Neuronal stem cell (in vitro differentiated cells): ENCODE data around the gene PDE1C.

Source experiments
- DNase-seq: peaks from one replicate; pipeline ENCODE4 v3.0.0-alpha.2; 2013; ENCODE audit warnings: low spot score
- H2AFZ ChIP-seq: one replicate; pipeline ENCODE4 v1.6.1; 2013; ENCODE audit warnings: mild to moderate bottlenecking, low read length, inconsistent platforms
- H2AK5ac ChIP-seq: 2 replicates; pipeline ENCODE4 v1.6.1; 2013; ENCODE audit warnings: low read depth, mild to moderate bottlenecking, inconsistent platforms, low read length, moderate library complexity, mixed read lengths
- H2BK120ac ChIP-seq: 2 replicates; pipeline ENCODE4 v1.6.1; 2013; ENCODE audit warnings: low read depth, mild to moderate bottlenecking, inconsistent platforms, low read length, moderate library complexity, mixed read lengths
- H2BK12ac ChIP-seq: one replicate; pipeline ENCODE4 v1.6.1; 2013; ENCODE audit warnings: low read length, inconsistent platforms
- H2BK15ac ChIP-seq: 2 replicates; pipeline ENCODE4 v1.6.1; 2013; ENCODE audit warnings: mild to moderate bottlenecking, low read length, inconsistent platforms, mixed read lengths
- H2BK5ac ChIP-seq: one replicate; pipeline ENCODE4 v1.6.1; 2013; ENCODE audit warnings: inconsistent platforms, mild to moderate bottlenecking, low read length, moderate library complexity
- H3K14ac ChIP-seq: one replicate; pipeline ENCODE4 v1.6.1; 2013; ENCODE audit warnings: low read length, inconsistent platforms
- H3K18ac ChIP-seq: 2 replicates; pipeline ENCODE4 v1.6.1; 2013; ENCODE audit warnings: low read length, inconsistent platforms
- H3K23ac ChIP-seq: 2 replicates; pipeline ENCODE4 v1.6.1; 2013; ENCODE audit warnings: low read depth, mild to moderate bottlenecking, mixed read lengths, low read length, inconsistent platforms; ENCODE audit not compliant: poor library complexity
- H3K27ac ChIP-seq: replicated peaks from 3 replicates; pipeline ENCODE4 v1.5.1; 2013; ENCODE audit warnings: low read length, inconsistent platforms
- H3K27me3 ChIP-seq, 3 experiments: 2 replicates each; pipeline ENCODE4 v1.6.1; 2013; ENCODE audit warnings: low read length in 3 of 3, mild to moderate bottlenecking in 2 of 3, inconsistent platforms in 1 of 3, low read depth in 1 of 3, mixed read lengths in 1 of 3, moderate library complexity in 1 of 3; ENCODE audit not compliant: control insufficient read depth in 3 of 3, insufficient read depth in 3 of 3
- H3K36me3 ChIP-seq, 2 donors: replicated peaks in 1 of 2; 2 replicates each; pipeline ENCODE4 v1.6.1; 2013; ENCODE audit warnings: low read length in 2 of 2; ENCODE audit not compliant: control insufficient read depth in 2 of 2, insufficient read depth in 2 of 2
- H3K4ac ChIP-seq: 2 replicates; pipeline ENCODE4 v1.6.1; 2013; ENCODE audit warnings: inconsistent platforms, mild to moderate bottlenecking, low read length, moderate library complexity
- H3K4me1 ChIP-seq, 2 donors: 1 replicate in 1 of 2; 2 replicates in 1 of 2; pipeline ENCODE4 v1.6.1; 2013; ENCODE audit warnings: low read length in 2 of 2, low read depth in 1 of 2; ENCODE audit not compliant: control insufficient read depth in 2 of 2, insufficient read depth in 1 of 2
- H3K4me2 ChIP-seq: one replicate; pipeline ENCODE4 v1.6.1; 2013; ENCODE audit warnings: mild to moderate bottlenecking, low read length, inconsistent platforms; ENCODE audit not compliant: insufficient read depth, poor library complexity, severe bottlenecking
- H3K4me3 ChIP-seq, 2 donors: 2 replicates each; pipeline ENCODE4 v1.5.1; 2013; ENCODE audit warnings: low read length in 2 of 2, mild to moderate bottlenecking in 2 of 2, inconsistent platforms in 1 of 2, moderate library complexity in 1 of 2
- H3K79me1 ChIP-seq: one replicate; pipeline ENCODE4 v1.6.1; 2013; ENCODE audit warnings: low read depth, mild to moderate bottlenecking, inconsistent platforms, low read length, moderate library complexity
- H3K9ac ChIP-seq: one replicate; pipeline ENCODE4 v1.6.1; 2013; ENCODE audit warnings: mild to moderate bottlenecking, low read depth, low read length, inconsistent platforms; ENCODE audit not compliant: poor library complexity
- H3K9me3 ChIP-seq, 2 donors: replicated peaks in 1 of 2; 2 replicates each; pipeline versions ENCODE3 to v1.6.1; 2013; ENCODE audit warnings: low read length in 2 of 2, mild to moderate bottlenecking in 2 of 2, inconsistent platforms in 1 of 2, low read depth in 1 of 2, mixed read lengths in 1 of 2, moderate library complexity in 1 of 2; ENCODE audit not compliant: control insufficient read depth in 2 of 2, insufficient read depth in 1 of 2
- H4K8ac ChIP-seq: one replicate; pipeline ENCODE4 v1.6.1; 2013; ENCODE audit warnings: low read depth, mild to moderate bottlenecking, inconsistent platforms, low read length, moderate library complexity
- H4K91ac ChIP-seq: one replicate; pipeline ENCODE4 v1.6.1; 2013; ENCODE audit warnings: low read length, low read depth, mild to moderate bottlenecking, inconsistent platforms; ENCODE audit not compliant: poor library complexity
- WGBS, 2 donors: extraction: QIAGEN DNeasy Blood & Tissue Kit; methylation state at CpG; one replicate each; pipeline ENCODE4 v1.1.7; 2013; ENCODE audit warnings: missing lambda C conversion rate in 2 of 2, mixed read lengths in 1 of 2; ENCODE audit not compliant: insufficient read length in 2 of 2, insufficient replicate concordance in 1 of 2; ENCODE audit errors: extremely low coverage in 2 of 2; 5-methylcytosine and 5-hydroxymethylcytosine counted together

PDE1C gene

DNA sequence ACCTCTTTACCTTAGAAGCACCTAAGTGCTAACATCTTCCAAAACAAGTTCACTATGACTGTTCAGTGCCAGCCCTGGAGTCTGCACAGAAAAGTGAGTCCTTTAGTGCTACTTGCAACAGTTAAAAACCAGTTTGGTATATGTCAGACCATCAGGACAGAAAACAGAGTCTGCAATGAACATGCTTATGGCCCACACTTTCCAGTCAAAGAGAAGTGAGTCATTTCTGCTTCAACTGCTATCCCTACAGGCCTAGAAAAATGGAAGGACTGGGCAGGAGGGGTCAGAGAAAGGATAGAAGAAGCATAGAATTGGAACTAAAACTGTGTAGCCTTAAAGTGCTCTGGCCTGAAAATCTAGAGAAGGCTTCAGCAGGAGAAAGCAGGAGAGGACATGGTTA is 108.0 kb downstream of the PDE1C start:
- no peak overlapping the region for H4K8ac ChIP-seq
- H3K4me2 ChIP-seq = no peak overlapping the region
- no peak overlapping the region for H3K14ac ChIP-seq
- H3K4me3 ChIP-seq = no peak overlapping the region
- no peaks in the 10 kb centered on the region for H3K27me3 ChIP-seq
- DNase-seq = no peak
- H4K91ac ChIP-seq = no peak overlapping the region
- no peak overlapping the region for H3K27ac ChIP-seq
- no peak overlapping the region for H2BK120ac ChIP-seq
- no peak overlapping the region for H2BK5ac ChIP-seq
- H3K4me1 ChIP-seq = no peaks in the 10 kb centered on the region
- H2AK5ac ChIP-seq = no peak overlapping the region
- H2AFZ ChIP-seq = no peak overlapping the region
- H2BK12ac ChIP-seq = no peak overlapping the region
- H3K9ac ChIP-seq = no peak overlapping the region
- no peak overlapping the region for H3K18ac ChIP-seq
- peaks cover 0 to 2% of the 10 kb centered on the region in 2 donors for H3K9me3 ChIP-seq
- no peaks in the 10 kb centered on the region for H3K36me3 ChIP-seq
- H2BK15ac ChIP-seq = no peak overlapping the region
- H3K4ac ChIP-seq = no peak overlapping the region
- H3K23ac ChIP-seq = no peak overlapping the region
- H3K79me1 ChIP-seq = no peaks in the 10 kb centered on the region

- no peak overlapping the region for H2AK5ac ChIP-seq
- no peak overlapping the region for H3K9ac ChIP-seq
- no peaks in the 10 kb centered on the region for H3K9me3 ChIP-seq
- H3K23ac ChIP-seq = no peak overlapping the region
- H4K91ac ChIP-seq = no peak overlapping the region
- H2AFZ ChIP-seq = no peak overlapping the region
- no peak overlapping the region for H2BK15ac ChIP-seq
- no peaks in the 10 kb centered on the region for H3K79me1 ChIP-seq
- no peak overlapping the region for H2BK5ac ChIP-seq
- H3K4ac ChIP-seq = no peak overlapping the region
- no CpG with 5 or more reads among the region's 2 CpGs for WGBS, 2 donors
- no peak overlapping the region for H3K4me3 ChIP-seq
- H3K4me1 ChIP-seq = no peaks in the 10 kb centered on the region
- no peaks in the 10 kb centered on the region for H3K27me3 ChIP-seq
- no peak overlapping the region for H3K27ac ChIP-seq
- H2BK12ac ChIP-seq = no peak overlapping the region
- no peak overlapping the region for H3K14ac ChIP-seq
- no peak overlapping the region for H3K4me2 ChIP-seq
- no peak overlapping the region for H3K18ac ChIP-seq
- no peaks in the 10 kb centered on the region for H3K36me3 ChIP-seq
- no peak overlapping the region for H2BK120ac ChIP-seq
- H4K8ac ChIP-seq = no peak overlapping the region
- DNase-seq = no peak
Observed at GRCh38 chr7:31958226-31958625, 112.0 kb downstream of the PDE1C start.

GRCh38 chr7:31957756-31958155 is 112.5 kb downstream of the PDE1C start:
- H4K8ac ChIP-seq = no peak overlapping the region

DNA sequence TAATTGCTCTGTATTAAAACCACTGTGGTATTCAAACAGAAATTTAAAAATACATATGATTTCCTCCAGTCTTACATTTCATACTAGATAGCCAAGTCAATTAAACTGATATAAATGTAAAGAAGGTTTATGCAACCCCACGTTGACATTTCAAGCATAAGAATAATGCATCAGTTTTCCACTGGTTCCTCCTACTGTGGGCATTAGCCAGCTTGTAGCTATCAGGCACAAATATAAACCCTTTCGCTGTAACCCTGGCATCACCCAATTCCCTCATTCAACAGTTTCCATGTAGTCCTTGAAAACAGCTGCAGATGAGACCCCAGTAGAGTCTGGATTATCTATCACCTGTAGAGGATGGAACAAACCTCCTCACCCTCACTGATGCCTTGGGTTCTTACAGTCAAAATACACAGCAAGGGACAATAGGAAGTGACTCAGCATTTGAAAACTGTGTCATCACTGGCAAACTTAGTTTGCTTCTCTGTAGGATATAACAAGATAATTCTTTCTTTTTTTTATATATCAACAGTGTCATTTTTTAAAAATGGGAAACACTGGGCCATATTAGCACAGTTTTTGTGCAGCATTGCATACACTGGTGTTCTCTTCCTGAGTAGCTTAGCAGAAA is 113.0 kb downstream of the PDE1C start:
- no peaks in the 10 kb centered on the region for H3K9me3 ChIP-seq
- H4K91ac ChIP-seq = no peak overlapping the region
- no CpG with 5 or more reads among the region's 2 CpGs for WGBS, 2 donors
- no peak overlapping the region for H3K27ac ChIP-seq
- H2BK120ac ChIP-seq = no peak overlapping the region
- H2BK5ac ChIP-seq = no peak overlapping the region
- H3K4me3 ChIP-seq = no peak overlapping the region
- H3K79me1 ChIP-seq = no peaks in the 10 kb centered on the region
- no peak overlapping the region for H3K4ac ChIP-seq
- no peak overlapping the region for H2BK12ac ChIP-seq
- no peak overlapping the region for H3K18ac ChIP-seq
- no peak overlapping the region for H3K23ac ChIP-seq
- no peaks in the 10 kb centered on the region for H3K36me3 ChIP-seq
- DNase-seq = no peak
- no peak overlapping the region for H3K4me2 ChIP-seq
- H3K9ac ChIP-seq = no peak overlapping the region
- no peaks in the 10 kb centered on the region for H3K27me3 ChIP-seq
- no peaks in the 10 kb centered on the region for H3K4me1 ChIP-seq
- no peak overlapping the region for H2AK5ac ChIP-seq
- no peak overlapping the region for H4K8ac ChIP-seq
- H3K14ac ChIP-seq = no peak overlapping the region
- H2BK15ac ChIP-seq = no peak overlapping the region
- H2AFZ ChIP-seq = no peak overlapping the region

More at GRCh38 chr7:31957756-31958155, 112.5 kb downstream of the PDE1C start:
- no peak overlapping the region for H2BK12ac ChIP-seq
- no peaks in the 10 kb centered on the region for H3K36me3 ChIP-seq
- H3K18ac ChIP-seq = no peak overlapping the region
- no peak overlapping the region for H3K4me2 ChIP-seq
- H2AFZ ChIP-seq = no peak overlapping the region
- H3K79me1 ChIP-seq = no peaks in the 10 kb centered on the region
- no peak overlapping the region for H3K14ac ChIP-seq
- no peak overlapping the region for H3K4ac ChIP-seq
- H4K91ac ChIP-seq = no peak overlapping the region
- H3K4me3 ChIP-seq = no peak overlapping the region
- no peak overlapping the region for H2AK5ac ChIP-seq
- H3K27ac ChIP-seq = no peak overlapping the region
- DNase-seq = no peak
- no peaks in the 10 kb centered on the region for H3K9me3 ChIP-seq
- no peak overlapping the region for H2BK5ac ChIP-seq
- no peak overlapping the region for H2BK15ac ChIP-seq
- no peaks in the 10 kb centered on the region for H3K4me1 ChIP-seq
- no peak overlapping the region for H2BK120ac ChIP-seq
- H3K27me3 ChIP-seq = no peaks in the 10 kb centered on the region
- H3K9ac ChIP-seq = no peak overlapping the region
- H3K23ac ChIP-seq = no peak overlapping the region
- no CpG with 5 or more reads among the region's 2 CpGs for WGBS, 2 donors
